H9 (cell line): ENCODE results near the gene ATP5PO. TPM values are rescaled to one million over a fixed set of nuclear protein-coding genes. Genes with fewer than 3 reads are reported as not detected.

Experiments used
- DNase-seq: peaks from one replicate; pipeline ENCODE4 v3.0.0-alpha.2; 2017
- H2AFZ ChIP-seq: one replicate; pipeline ENCODE4 v1.6.1; 2013; ENCODE audit warnings: mild to moderate bottlenecking, low read length, control low read depth, moderate library complexity
- H2AK5ac ChIP-seq: 2 replicates; pipeline ENCODE4 v1.6.1; 2013; ENCODE audit warnings: low read length, control low read depth, mixed read lengths; ENCODE audit not compliant: insufficient read length
- H2BK120ac ChIP-seq: one replicate; pipeline ENCODE4 v1.6.1; 2013; ENCODE audit warnings: low read depth, mild to moderate bottlenecking, low read length, control low read depth, inconsistent platforms; ENCODE audit not compliant: poor library complexity, severe bottlenecking
- H2BK12ac ChIP-seq: 2 replicates; pipeline ENCODE4 v1.6.1; 2013; ENCODE audit warnings: low read length, control low read depth, mixed read lengths, low read depth; ENCODE audit not compliant: insufficient read length
- H2BK15ac ChIP-seq: 2 replicates; pipeline ENCODE4 v1.6.1; 2013; ENCODE audit warnings: low read depth, low read length, control low read depth
- H2BK20ac ChIP-seq: one replicate; pipeline ENCODE4 v1.6.1; 2013; ENCODE audit warnings: low read depth, mild to moderate bottlenecking, low read length, control low read depth, inconsistent platforms; ENCODE audit not compliant: poor library complexity, severe bottlenecking
- H2BK5ac ChIP-seq: 2 replicates; pipeline ENCODE4 v1.6.1; 2013; ENCODE audit warnings: low read length, control low read depth, mixed read lengths; ENCODE audit not compliant: insufficient read length
- H3K14ac ChIP-seq: 2 replicates; pipeline ENCODE4 v1.6.1; 2013; ENCODE audit warnings: low read length, control low read depth; ENCODE audit not compliant: insufficient read depth
- H3K18ac ChIP-seq: 2 replicates; pipeline ENCODE4 v1.6.1; 2013; ENCODE audit warnings: low read depth, mild to moderate bottlenecking, mixed read lengths, low read length, control low read depth; ENCODE audit not compliant: insufficient read length
- H3K23ac ChIP-seq: 2 replicates; pipeline ENCODE4 v1.6.1; 2013; ENCODE audit warnings: low read length, control low read depth, mixed read lengths, low read depth; ENCODE audit not compliant: insufficient read length
- H3K23me2 ChIP-seq: 2 replicates; pipeline ENCODE4 v1.6.1; 2013; ENCODE audit warnings: low read depth, mild to moderate bottlenecking, mixed read lengths, low read length, control low read depth; ENCODE audit not compliant: insufficient read length, poor library complexity, severe bottlenecking
- H3K27ac ChIP-seq: 2 replicates; pipeline ENCODE4 v1.5.1; 2013; ENCODE audit warnings: low read length, control low read depth, mixed read lengths, low read depth; ENCODE audit not compliant: insufficient read length
- H3K27me3 ChIP-seq: 2 replicates; pipeline ENCODE4 v1.6.1; 2013; ENCODE audit warnings: low read length, control low read depth, inconsistent platforms; ENCODE audit not compliant: insufficient read depth
- H3K4ac ChIP-seq: 2 replicates; pipeline ENCODE4 v1.6.1; 2013; ENCODE audit warnings: low read depth, mild to moderate bottlenecking, control low read depth, inconsistent platforms, low read length, moderate library complexity
- H3K4me1 ChIP-seq: 2 replicates; pipeline ENCODE4 v1.6.1; 2013; ENCODE audit warnings: low read length, control low read depth, inconsistent platforms; ENCODE audit not compliant: insufficient read depth
- H3K4me2 ChIP-seq: 2 replicates; pipeline ENCODE4 v1.6.1; 2013; ENCODE audit warnings: low read length, control low read depth, mixed read lengths; ENCODE audit not compliant: insufficient read length, insufficient read depth
- H3K56ac ChIP-seq: 2 replicates; pipeline ENCODE4 v1.6.1; 2013; ENCODE audit warnings: low read depth, mild to moderate bottlenecking, mixed read lengths, low read length, control low read depth; ENCODE audit not compliant: insufficient read length
- H3K79me1 ChIP-seq: 2 replicates; pipeline ENCODE4 v1.6.1; 2013; ENCODE audit warnings: low read depth, mild to moderate bottlenecking, moderate library complexity, low read length, control low read depth, inconsistent platforms; ENCODE audit not compliant: insufficient read depth, poor library complexity, severe bottlenecking
- H3K79me2 ChIP-seq: 2 replicates; pipeline ENCODE4 v1.6.1; 2013; ENCODE audit warnings: low read length, control low read depth, inconsistent platforms; ENCODE audit not compliant: insufficient read depth
- H3K9ac ChIP-seq: 2 replicates; pipeline ENCODE4 v1.6.1; 2013; ENCODE audit warnings: low read length, control low read depth, mixed read lengths; ENCODE audit not compliant: insufficient read length; ENCODE audit errors: extremely low read depth
- H3K9me3 ChIP-seq: one replicate; pipeline ENCODE4 v1.6.1; 2013; ENCODE audit warnings: low read depth, low read length, inconsistent platforms; ENCODE audit not compliant: control insufficient read depth
- H3T11ph ChIP-seq: one replicate; pipeline ENCODE4 v1.6.1; 2013; ENCODE audit warnings: mild to moderate bottlenecking, low read length, control low read depth, inconsistent platforms
- H4K20me1 ChIP-seq: one replicate; pipeline ENCODE4 v1.6.1; 2013; ENCODE audit not compliant: control insufficient read depth, insufficient read length, insufficient read depth
- H4K5ac ChIP-seq: 2 replicates; pipeline ENCODE4 v1.6.1; 2013; ENCODE audit warnings: low read depth, mild to moderate bottlenecking, mixed read lengths, low read length, control low read depth; ENCODE audit not compliant: insufficient read length
- H4K8ac ChIP-seq: replicated peaks from 2 replicates; pipeline ENCODE4 v1.6.1; 2013; ENCODE audit warnings: low read length, control low read depth, mixed read lengths, low read depth; ENCODE audit not compliant: insufficient read length
- H4K91ac ChIP-seq: 2 replicates; pipeline ENCODE4 v1.6.1; 2013; ENCODE audit warnings: low read depth, mild to moderate bottlenecking, moderate library complexity, mixed read lengths, low read length, control low read depth; ENCODE audit not compliant: insufficient read length
- H3K27ac Mint-ChIP-seq, 3 experiments: 2 replicates in 2 of 3; 3 replicates in 1 of 3; pipeline ENCODE4 v1.8.0; 2020 to 2021; ENCODE audit warnings: mixed read lengths in 3 of 3, mild to moderate bottlenecking in 1 of 3, moderate library complexity in 1 of 3
- H3K27me3 Mint-ChIP-seq: 2 replicates; pipeline ENCODE4 v1.8.0; 2021; ENCODE audit warnings: low read depth, mild to moderate bottlenecking, moderate library complexity, mixed read lengths
- H3K36me3 Mint-ChIP-seq, 3 experiments: 2 replicates in 2 of 3; 3 replicates in 1 of 3; pipeline ENCODE4 v1.8.0; 2020 to 2021; ENCODE audit warnings: low read depth in 3 of 3, mixed read lengths in 3 of 3; ENCODE audit not compliant: insufficient read depth in 1 of 3
- H3K4me1 Mint-ChIP-seq, 2 experiments: 2 replicates each; pipeline ENCODE4 v1.8.0; 2020; ENCODE audit warnings: mixed read lengths in 2 of 2
- H3K4me3 Mint-ChIP-seq, 2 experiments: 2 replicates in 1 of 2; 3 replicates in 1 of 2; pipeline ENCODE4 v1.8.0; 2020 to 2021; ENCODE audit warnings: mild to moderate bottlenecking in 2 of 2, mixed read lengths in 2 of 2, moderate library complexity in 1 of 2
- H3K9me3 Mint-ChIP-seq, 2 experiments: 2 replicates in 1 of 2; 3 replicates in 1 of 2; pipeline ENCODE4 v1.8.0; 2020; ENCODE audit warnings: mild to moderate bottlenecking in 2 of 2, mixed read lengths in 2 of 2, moderate library complexity in 1 of 2
- CTCF ChIP-seq: fragments of 200-600 bp; sonication (generic); conservative IDR thresholded peaks from 3 replicates; pipeline ENCODE4 v1.8.0; 2021; ENCODE audit warnings: antibody characterized with exemption, mild to moderate bottlenecking
- WGBS: extraction: QIAGEN DNeasy Blood & Tissue Kit; methylation state at CpG from one replicate; pipeline ENCODE4 v1.1.7; 2013; ENCODE audit warnings: missing lambda C conversion rate, low lambda C conversion rate, mixed read lengths; ENCODE audit not compliant: insufficient read length; ENCODE audit errors: extremely low coverage; 5-methylcytosine and 5-hydroxymethylcytosine counted together
- total RNA-seq: library from RNA; stranded (reverse); gene quantifications from 2 replicates; pipeline ENCODE4 v1.2.1, GENCODE V29; 2021

ATP5PO gene
- total RNA-seq, 1 experiment from 2014 or later = 275 TPM

GRCh38 chr21:33860332-33860879, 55.2 kb downstream of the ATP5PO start:
- no peak overlapping the region for H3K56ac ChIP-seq
- no peak for TF ChIP-seq CTCF

More at GRCh38 chr21:33860332-33860879, 55.2 kb downstream of the ATP5PO start:
- Histone ChIP-seq H4K20me1 (peaks cover 1% of the 10 kb centered on the region), H3K9me3 (no peaks in the 10 kb centered on the region), H2BK5ac (no peak overlapping the region), H2AFZ (no peak overlapping the region), H4K8ac (no peak overlapping the region), H3K79me2 (no peaks in the 10 kb centered on the region), H2BK20ac (no peak overlapping the region), H2BK120ac (no peak overlapping the region), H3K23me2 (no peaks in the 10 kb centered on the region), H4K5ac (no peak overlapping the region), H3K23ac (no peak overlapping the region), H2BK12ac (no peak overlapping the region), H3K4me1 (no peaks in the 10 kb centered on the region), H3K27me3 (no peaks in the 10 kb centered on the region), H3K79me1 (no peaks in the 10 kb centered on the region), H3K4ac (no peak overlapping the region), H3K27ac (no peak overlapping the region), H4K91ac (no peak overlapping the region), H2AK5ac (no peak overlapping the region), H3K9ac (no peak overlapping the region), H3K18ac (no peak overlapping the region), H3T11ph (no peak overlapping the region), H3K4me2 (no peak overlapping the region), H2BK15ac (no peak overlapping the region), H3K14ac (no peak overlapping the region)
- WGBS = no CpG with 5 or more reads among the region's 8 CpGs
- DNase-seq = no peak
- H3K4me3 Mint-ChIP-seq = no peak overlapping the region
- H3K4me1 Mint-ChIP-seq = peaks cover 22% of the 10 kb centered on the region in 2 experiments
- no peaks in the 10 kb centered on the region for H3K36me3 Mint-ChIP-seq
- H3K27me3 Mint-ChIP-seq = peaks cover 5% of the 10 kb centered on the region
- no peaks in the 10 kb centered on the region for H3K9me3 Mint-ChIP-seq
- H3K27ac Mint-ChIP-seq = no peak overlapping the region
